Activated CD8-positive, alpha-beta memory T cell treated with anti-CD3 and anti-CD28 coated beads, Interleukin-2, amount 50 U/mL, for 24 hours (primary cell): Measurements from ENCODE around the gene CSRP2.

ENCODE experiments used
- DNase-seq: peaks from one replicate; pipeline ENCODE4 v3.0.0-alpha.2; 2020; ENCODE audit errors: extremely low read depth

The CSRP2 gene

DNA sequence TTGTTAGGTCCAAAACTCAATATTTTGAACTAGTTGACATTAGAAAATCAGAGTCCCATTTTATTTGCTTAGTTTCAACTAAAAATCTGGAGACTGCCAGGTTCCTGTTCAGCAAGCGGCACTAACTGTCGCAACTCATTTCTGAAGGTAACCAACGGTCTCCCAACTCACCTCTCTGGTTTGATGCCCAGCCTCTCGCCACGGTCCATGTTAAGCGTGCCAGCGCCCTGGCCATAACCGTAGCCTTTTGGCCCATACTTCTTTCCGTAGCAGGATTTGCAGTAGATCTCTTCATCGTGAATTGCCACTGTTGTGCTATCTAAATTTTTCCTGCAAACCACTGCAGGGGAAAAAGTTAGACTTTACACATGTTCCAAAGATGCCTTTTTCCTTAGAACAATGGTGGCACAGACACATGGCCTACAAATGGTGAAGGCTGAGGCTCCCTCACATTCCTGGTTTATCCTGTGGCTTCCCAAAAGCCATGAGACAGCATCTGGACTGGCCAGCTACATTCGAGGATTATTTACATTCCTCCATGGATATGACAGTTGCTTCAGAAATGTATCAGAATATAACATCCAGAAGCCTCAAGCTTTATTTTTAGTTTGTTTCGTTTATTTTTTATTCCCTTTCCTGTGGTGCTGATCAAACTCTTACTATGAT lies 15.7 kb downstream of the CSRP2 start:
- DNase-seq: no peak

DNA sequence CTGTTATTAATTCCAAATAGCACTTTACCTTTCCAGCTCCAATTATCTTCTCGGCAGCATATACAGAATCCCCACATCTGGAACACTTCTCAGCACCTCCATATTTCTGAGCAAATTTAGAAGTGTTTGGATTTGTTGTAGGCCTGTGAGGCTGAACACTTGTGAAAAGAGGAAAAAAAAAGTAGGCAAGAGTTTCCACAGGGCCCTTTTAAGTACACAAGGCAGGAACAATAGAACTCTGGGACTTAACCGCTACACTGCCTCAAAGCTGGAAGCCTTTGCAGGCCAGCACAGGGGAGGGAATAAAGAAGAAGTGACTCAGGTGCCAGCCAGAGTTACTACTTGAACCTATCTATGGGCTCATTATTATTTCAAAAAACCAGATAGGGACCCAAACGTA lies 18.6 kb downstream of the CSRP2 start:
- DNase-seq: no peak

DNA sequence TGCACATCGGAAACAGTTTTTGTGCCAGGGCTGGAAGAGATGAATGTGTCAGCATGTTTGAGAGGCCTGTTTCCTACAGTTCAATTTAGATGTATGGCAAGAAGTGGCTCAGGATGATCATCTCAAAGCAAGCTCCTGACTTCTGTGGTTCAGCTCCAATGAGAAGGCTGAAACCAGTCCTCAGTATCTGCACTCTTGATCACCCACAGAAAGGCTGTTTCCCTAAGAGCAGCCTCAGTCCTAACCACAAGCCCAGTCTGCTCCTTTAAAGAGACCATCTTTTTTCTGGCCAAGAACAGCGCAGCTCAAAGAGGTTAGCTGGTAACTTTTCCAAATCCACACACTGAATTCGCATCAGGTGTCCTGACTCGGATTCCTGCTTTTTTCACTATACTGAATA lies 19.2 kb downstream of the CSRP2 start:
- no peak for DNase-seq

DNA sequence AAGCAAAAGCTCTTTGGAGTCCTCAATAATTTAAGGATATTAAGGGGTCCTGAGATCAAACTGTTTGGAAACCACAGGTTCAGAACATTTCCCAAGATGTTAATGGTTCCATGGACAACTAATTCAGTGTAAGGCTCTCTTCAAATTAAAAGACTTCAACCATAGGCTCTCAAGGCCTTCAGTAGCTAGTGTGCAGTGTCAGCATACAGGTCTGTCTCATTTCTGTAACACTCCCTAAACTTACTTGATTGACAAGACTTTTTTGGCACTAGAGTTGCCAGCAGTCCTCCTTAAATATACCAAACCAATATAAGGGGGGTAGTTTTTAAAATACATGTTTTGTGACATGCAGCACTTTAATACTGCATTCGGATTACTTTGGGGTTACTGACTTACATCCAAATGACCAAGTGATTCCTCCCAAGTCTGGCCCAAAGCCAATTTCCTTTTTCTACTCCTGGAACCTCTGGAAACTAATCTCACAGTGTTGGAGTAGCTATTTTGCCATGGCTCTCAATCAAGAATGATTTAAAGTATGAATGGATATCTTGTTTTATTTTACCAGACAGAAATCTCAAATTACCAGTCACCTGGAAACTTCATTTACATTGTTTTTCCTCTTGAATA lies 22.7 kb downstream of the CSRP2 start:
- no peak for DNase-seq

DNA sequence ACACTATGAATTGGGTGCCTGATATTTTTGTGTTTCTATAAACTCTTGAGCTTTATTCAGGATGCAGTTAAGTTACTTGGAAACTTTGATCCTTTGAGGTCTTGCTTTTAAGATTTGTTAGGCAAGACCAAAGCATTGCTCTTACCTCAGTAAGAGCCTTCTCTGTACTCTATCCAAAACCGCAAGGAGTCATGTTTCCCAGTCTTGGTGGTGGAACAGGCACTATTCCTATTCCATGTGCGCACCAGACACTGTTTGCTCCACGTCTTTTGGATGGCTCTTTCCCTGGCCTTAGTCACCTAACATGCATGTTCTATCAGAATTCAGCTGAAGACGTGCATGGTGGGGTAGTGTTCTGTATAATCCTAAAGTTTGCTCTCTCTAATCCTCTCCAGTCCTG lies 23.5 kb downstream of the CSRP2 start:
- DNase-seq: no peak

DNA sequence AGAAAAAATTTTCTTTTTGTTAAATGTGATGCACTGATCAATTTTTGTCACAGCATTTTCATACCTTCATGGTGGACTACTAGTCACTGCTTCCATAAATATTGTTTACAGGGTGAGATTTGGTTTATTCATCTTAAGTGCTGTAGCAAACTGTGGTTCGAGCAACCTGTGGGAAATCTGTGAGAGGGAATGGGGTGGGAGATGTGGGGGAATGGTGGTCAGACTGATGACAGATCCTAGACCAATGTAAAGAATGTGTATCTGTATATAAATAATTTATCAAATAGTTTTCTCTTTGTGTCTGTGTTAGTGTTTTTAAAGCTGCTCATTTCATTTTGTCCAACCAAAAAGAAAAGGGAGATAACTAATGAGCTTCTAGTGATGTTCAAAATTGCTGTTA lies 26.7 kb downstream of the CSRP2 start:
- DNase-seq: no peak

DNA sequence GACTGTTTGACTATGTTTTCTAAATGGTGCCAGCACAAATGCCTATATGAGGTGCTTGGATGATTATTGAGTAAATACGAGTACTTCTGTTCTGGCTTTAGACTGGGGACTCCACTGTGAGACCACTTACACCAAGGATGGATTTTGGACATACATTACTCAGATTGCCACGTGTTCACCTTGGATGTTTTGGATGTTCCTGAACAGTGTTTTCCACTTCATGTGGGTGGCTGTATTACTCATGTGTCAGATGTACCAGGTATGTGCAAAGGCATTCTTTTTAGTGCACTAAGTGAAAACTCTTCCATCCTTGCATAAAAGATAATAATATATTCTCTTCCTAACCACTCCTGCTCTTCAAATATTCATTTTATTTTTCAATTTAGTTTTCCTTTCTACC lies 30.7 kb downstream of the CSRP2 start:
- DNase-seq: no peak

DNA sequence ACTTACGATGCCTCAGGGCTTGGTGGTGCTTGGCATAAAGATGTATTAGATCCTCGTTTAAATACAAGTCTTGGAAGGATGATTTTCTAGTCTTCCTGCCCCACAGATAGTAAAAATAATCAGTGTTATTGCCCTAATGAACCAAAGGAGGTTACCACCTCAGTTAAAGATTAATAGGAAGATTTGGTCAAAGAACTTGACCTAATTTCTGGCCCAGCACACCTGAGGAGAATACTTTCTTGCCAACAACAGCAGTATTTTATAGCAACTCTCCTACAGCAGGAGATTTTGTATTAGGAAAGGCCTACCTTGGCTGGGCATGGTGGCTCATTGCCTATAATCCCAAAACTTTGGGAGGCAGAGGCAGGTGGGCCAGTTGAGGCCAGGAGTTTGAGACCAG lies 31.6 kb downstream of the CSRP2 start:
- no peak for DNase-seq

DNA sequence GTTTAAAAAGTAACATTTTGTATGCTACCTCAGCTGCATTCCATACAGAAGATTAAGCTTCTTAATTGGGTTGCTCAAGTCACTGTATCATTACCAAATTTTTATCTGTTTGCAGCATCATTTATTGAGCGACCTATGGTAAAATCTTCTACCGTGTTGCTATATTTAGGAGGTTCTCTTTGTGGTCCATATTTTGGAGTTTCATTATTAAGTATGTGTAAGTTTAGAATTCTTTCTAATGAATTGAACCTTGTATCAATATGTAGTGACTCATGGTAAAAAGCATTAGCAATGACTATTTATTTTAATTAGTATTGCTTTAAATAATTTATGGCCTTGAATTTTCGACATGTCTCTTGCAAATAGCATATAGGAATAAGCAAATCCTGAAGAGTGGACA lies 42.2 kb downstream of the CSRP2 start:
- DNase-seq: no peak

DNA sequence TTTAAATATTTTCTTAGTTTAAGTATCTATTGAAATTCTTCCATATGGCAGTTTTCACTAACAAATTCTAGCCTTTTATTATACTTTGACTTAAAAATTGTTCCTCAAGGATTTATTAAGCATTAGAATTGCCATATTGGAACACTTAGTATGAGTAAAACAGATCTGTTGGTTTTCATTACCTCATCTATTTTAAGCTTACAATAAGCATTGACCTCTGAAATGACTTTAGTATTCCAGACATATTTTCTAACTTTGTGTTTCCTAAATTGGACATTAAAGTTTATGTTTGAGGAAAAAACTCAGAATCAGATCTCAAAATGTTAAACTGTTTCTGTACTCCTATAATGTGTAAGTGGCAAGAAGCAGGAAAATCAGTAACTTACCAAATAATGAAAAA lies 48.4 kb downstream of the CSRP2 start:
- no peak for DNase-seq

DNA sequence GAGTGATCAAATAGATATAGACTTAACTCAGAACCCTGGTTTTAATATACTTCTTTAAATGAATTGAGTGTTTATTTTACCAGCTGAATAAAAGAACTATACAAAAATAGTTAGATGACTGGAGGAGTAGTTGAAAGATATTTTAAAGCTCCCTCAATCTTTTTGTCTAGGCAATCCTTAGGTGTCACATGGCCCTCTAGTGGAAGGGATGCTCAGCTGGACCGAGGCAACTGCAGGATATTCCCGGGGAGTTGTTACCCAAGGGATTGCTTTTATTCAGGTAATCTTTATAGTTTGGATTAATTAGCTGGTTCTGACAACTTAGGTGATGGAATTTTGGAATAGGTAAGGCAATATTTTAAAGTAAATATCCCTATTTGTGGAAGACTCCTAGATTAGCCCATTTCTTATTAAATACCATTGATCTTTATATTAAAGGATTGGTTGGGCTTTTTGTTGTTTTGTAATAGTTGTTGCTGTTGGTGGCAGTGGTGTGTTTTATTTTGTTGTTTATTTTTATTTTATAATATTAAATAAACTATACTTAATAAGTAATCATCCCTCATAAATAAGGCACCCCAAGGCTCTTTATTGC lies 57.8 kb downstream of the CSRP2 start:
- no peak for DNase-seq

DNA sequence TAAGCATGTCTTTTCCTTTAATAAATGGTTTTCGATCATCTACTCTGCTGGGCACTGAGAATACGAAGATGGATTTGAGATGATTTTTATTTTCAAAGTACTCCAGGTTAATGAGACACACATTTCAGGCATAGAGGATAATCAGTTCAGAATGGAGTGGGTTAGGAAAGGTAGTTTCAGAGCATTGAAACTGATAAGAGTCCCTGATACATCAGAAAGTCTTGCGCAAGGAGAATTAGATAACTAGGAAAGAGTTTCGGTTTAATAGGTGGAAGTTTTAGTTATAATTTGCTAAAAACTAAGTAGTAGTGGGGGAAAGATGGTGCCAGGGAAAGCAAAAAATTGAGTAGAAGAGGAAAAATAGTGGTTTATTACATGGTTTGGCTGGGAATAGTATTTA lies 64.8 kb downstream of the CSRP2 start:
- no peak for DNase-seq

DNA sequence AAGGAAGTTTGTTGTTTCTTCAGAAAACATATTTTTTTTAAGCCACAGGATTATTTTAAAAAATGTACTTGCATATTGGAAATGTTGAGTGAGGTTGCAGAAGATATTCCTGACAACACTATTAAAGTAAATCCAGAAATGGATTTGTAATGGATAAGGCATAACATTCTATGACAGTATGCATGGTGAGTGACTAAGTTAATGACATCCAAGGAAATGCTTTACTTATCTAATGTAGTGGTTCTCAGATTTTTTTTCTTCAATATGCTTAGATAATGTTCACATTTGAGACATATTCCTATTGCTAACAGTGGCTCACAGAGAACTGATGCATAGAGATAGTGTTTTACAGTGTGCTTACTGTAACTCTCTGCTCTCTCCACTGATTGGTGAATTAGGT lies 65.6 kb downstream of the CSRP2 start:
- DNase-seq: no peak

DNA sequence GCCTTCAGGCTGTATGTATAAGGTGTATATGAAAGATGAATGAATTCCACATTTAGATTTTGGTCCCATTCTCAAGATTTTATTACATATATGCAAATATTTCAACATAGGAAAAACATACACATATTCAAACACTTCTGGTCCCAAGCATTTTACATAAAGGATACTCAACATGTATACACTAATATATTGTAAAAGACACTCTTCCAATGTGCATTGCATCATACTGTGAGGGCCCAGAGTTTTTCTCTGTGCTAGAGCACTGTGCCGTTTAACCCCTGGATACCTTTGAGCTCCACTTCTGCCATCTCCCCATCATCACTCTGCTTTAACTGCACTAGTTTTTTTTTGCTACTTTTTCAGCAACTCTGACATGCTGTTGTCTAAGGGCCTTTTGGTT lies 66.8 kb downstream of the CSRP2 start:
- no peak for DNase-seq

DNA sequence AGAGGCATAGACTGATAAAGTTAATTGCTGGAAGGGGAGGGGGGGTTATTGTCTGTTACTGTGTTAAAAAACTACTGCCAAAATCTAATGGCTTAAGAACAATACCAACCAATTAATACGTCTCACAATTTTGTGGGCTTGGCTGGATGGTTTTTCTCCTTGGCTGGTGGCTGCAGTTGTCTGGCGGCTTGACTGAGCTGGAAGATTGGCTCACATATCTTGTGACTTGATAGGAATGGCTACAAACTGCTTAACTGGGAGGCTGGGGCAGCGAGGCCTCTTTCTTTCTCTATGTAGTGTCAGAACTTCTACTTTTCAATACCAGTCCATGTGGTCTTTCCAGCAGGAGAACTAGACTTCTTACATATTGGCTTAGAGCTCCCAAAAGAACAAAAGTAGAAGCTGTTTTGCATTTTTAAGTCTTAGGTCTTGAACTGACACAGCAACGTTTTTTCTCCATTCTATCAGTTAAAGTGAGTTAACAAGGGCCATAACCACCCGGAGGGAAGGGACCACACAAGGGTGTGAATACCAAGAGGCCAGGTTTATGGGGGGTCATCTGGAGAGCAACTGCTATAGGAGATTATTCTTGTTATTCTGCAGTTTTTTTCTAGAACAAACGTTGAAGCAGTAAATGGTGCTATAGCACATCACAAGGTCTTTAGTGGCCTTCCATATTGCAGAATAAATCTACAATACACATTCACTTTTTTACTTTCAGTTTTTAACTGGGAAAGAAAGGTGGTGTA lies 68.0 kb downstream of the CSRP2 start:
- no peak for DNase-seq
